ENCODE measurements around the gene FHL1. TPM values are rescaled to one million over a fixed set of nuclear protein-coding genes. Genes with fewer than 3 reads are reported as not detected.

FHL1 gene
- total RNA-seq, 1 donor from 2014 or later = 1,867 TPM

- intact Hi-C loops (cut with micrococcal nuclease) = no loop called here
- Histone ChIP-seq H3K27me3 (ENCODE audit: low read depth) (no peaks in the 10 kb centered on the region), H3K36me3 (no peaks in the 10 kb centered on the region), H3K9me3 (replicated peaks) (no peaks in the 10 kb centered on the region), H3K4me3 (no peak overlapping the region), H3K4me1 (peaks cover 92% of the 10 kb centered on the region), H3K27ac (replicated peaks) (peak overlapping the region; percentile 87)
- TF ChIP-seq CTCF (IDR thresholded peaks at IDR 0.05; ENCODE audit: borderline replicate concordance) = no peak
- DNase-seq = no peak
Measured at GRCh38 chrX:136195247-136195646, 47.9 kb downstream of the FHL1 start.

- no peak for TF ChIP-seq CTCF (IDR thresholded peaks at IDR 0.05; ENCODE audit: borderline replicate concordance)
- no peak for DNase-seq
- peak overlapping the region; percentile 57 for H3K4me3 ChIP-seq
- no peaks in the 10 kb centered on the region for H3K27me3 ChIP-seq (ENCODE audit: low read depth)
- no peaks in the 10 kb centered on the region for H3K36me3 ChIP-seq
- H3K27ac ChIP-seq (replicated peaks) = peak overlapping the region; percentile 87
- peaks cover 89% of the 10 kb centered on the region for H3K4me1 ChIP-seq
- H3K9me3 ChIP-seq (replicated peaks) = no peaks in the 10 kb centered on the region
- intact Hi-C loops (cut with micrococcal nuclease) = no loop called here
Measured at GRCh38 chrX:136196691-136197155, 49.4 kb downstream of the FHL1 start.

- Histone ChIP-seq H3K4me3 (peak overlapping the region; percentile 57), H3K36me3 (no peaks in the 10 kb centered on the region), H3K27me3 (ENCODE audit: low read depth) (no peaks in the 10 kb centered on the region), H3K4me1 (peaks cover 82% of the 10 kb centered on the region), H3K9me3 (replicated peaks) (no peaks in the 10 kb centered on the region), H3K27ac (replicated peaks) (peak overlapping the region; percentile 87)
- no peak for DNase-seq
- TF ChIP-seq CTCF (IDR thresholded peaks at IDR 0.05; ENCODE audit: borderline replicate concordance) = no peak
- intact Hi-C loops (cut with micrococcal nuclease) = no loop called here
Measured at GRCh38 chrX:136198010-136198409, 50.7 kb downstream of the FHL1 start.

GRCh38 chrX:136198678-136199243 lies 51.4 kb downstream of the FHL1 start:
- H3K27me3 ChIP-seq (ENCODE audit: low read depth) = no peaks in the 10 kb centered on the region
- peak overlapping the region; percentile 57 for H3K4me3 ChIP-seq
- intact Hi-C loops (cut with micrococcal nuclease) = no loop called here
- peak overlapping the region; percentile 87 for H3K27ac ChIP-seq (replicated peaks)
- no peak for DNase-seq
- H3K36me3 ChIP-seq = no peaks in the 10 kb centered on the region
- TF ChIP-seq CTCF (IDR thresholded peaks at IDR 0.05; ENCODE audit: borderline replicate concordance) = no peak
- H3K9me3 ChIP-seq (replicated peaks) = no peaks in the 10 kb centered on the region
- H3K4me1 ChIP-seq = peaks cover 82% of the 10 kb centered on the region

GRCh38 chrX:136199365-136199764 lies 52.0 kb downstream of the FHL1 start:
- Histone ChIP-seq H3K9me3 (replicated peaks) (no peaks in the 10 kb centered on the region), H3K36me3 (no peaks in the 10 kb centered on the region), H3K4me3 (peak overlapping the region; percentile 57), H3K27ac (replicated peaks) (peak overlapping the region; percentile 87), H3K27me3 (ENCODE audit: low read depth) (no peaks in the 10 kb centered on the region), H3K4me1 (peaks cover 82% of the 10 kb centered on the region)
- no peak for DNase-seq
- TF ChIP-seq CTCF (IDR thresholded peaks at IDR 0.05; ENCODE audit: borderline replicate concordance) = no peak
- intact Hi-C loops (cut with micrococcal nuclease) = no loop called here
